Astrocyte (in vitro differentiated cells and primary cell): ENCODE measurements around the gene EXD3. TPM values are rescaled to one million over a fixed set of nuclear protein-coding genes. Genes with fewer than 3 reads are reported as not detected.

Experiments
- DNase-seq: peaks from one replicate; pipeline ENCODE4 v3.0.0-alpha.2; 2010; ENCODE audit warnings: low read depth
- FAIRE-seq: peaks from 2 replicates; lab custom pipeline; 2011; peaks lifted over from hg19 to GRCh38; lab: Jason Lieb, UNC
- H2AFZ ChIP-seq: 2 replicates; pipeline ENCODE4 v1.6.0; 2012; ENCODE audit warnings: low read depth, low read length, inconsistent platforms
- H3K27ac ChIP-seq: 2 replicates; pipeline ENCODE4 v1.5.1; 2011; ENCODE audit warnings: low read depth, low read length, inconsistent platforms
- H3K27me3 ChIP-seq: 2 replicates; pipeline ENCODE4 v1.6.0; 2011; ENCODE audit warnings: low read length, inconsistent platforms; ENCODE audit not compliant: insufficient read depth
- H3K36me3 ChIP-seq: 2 replicates; pipeline ENCODE4 v1.5.1; 2011; ENCODE audit warnings: low read length, inconsistent platforms; ENCODE audit not compliant: insufficient read depth
- H3K4me1 ChIP-seq: 2 replicates; pipeline ENCODE4 v1.5.1; 2011; ENCODE audit warnings: low read length, inconsistent platforms; ENCODE audit not compliant: insufficient read depth
- H3K4me2 ChIP-seq: 2 replicates; pipeline ENCODE4 v1.6.0; 2012; ENCODE audit warnings: low read length, inconsistent platforms
- H3K4me3 ChIP-seq: 2 replicates; pipeline ENCODE4 v1.5.1; 2011; ENCODE audit warnings: low read depth, mild to moderate bottlenecking, low read length, inconsistent platforms; ENCODE audit not compliant: insufficient read depth
- H3K79me2 ChIP-seq: 2 replicates; pipeline ENCODE4 v1.6.0; 2012; ENCODE audit warnings: mild to moderate bottlenecking, low read length, inconsistent platforms; ENCODE audit not compliant: insufficient read depth
- H3K9ac ChIP-seq: 2 replicates; pipeline ENCODE4 v1.6.0; 2012; ENCODE audit warnings: mild to moderate bottlenecking, low read length, inconsistent platforms
- H3K9me3 ChIP-seq: 2 replicates; pipeline ENCODE4 v1.5.1; 2012; ENCODE audit warnings: low read depth, mild to moderate bottlenecking, low read length, inconsistent platforms; ENCODE audit not compliant: insufficient read depth
- H4K20me1 ChIP-seq: 2 replicates; pipeline ENCODE4 v1.6.0; 2012; ENCODE audit warnings: low read length, inconsistent platforms; ENCODE audit not compliant: insufficient read depth
- H3K27ac Mint-ChIP-seq: one replicate; pipeline ENCODE4 v1.8.0; 2021; ENCODE audit warnings: mild to moderate bottlenecking, mixed read lengths; ENCODE audit not compliant: unreplicated experiment
- H3K27me3 Mint-ChIP-seq: one replicate; pipeline ENCODE4 v1.8.0; 2021; ENCODE audit warnings: low read depth, mixed read lengths; ENCODE audit not compliant: unreplicated experiment
- H3K36me3 Mint-ChIP-seq: one replicate; pipeline ENCODE4 v1.8.0; 2021; ENCODE audit warnings: low read depth, mixed read lengths; ENCODE audit not compliant: unreplicated experiment
- H3K4me1 Mint-ChIP-seq: one replicate; pipeline ENCODE4 v1.8.0; 2021; ENCODE audit warnings: low read depth, mixed read lengths; ENCODE audit not compliant: unreplicated experiment
- H3K4me3 Mint-ChIP-seq: one replicate; pipeline ENCODE4 v1.8.0; 2021; ENCODE audit warnings: mild to moderate bottlenecking, moderate library complexity, mixed read lengths; ENCODE audit not compliant: unreplicated experiment
- H3K9me3 Mint-ChIP-seq: one replicate; pipeline ENCODE4 v1.8.0; 2021; ENCODE audit warnings: mild to moderate bottlenecking, mixed read lengths; ENCODE audit not compliant: unreplicated experiment
- CTCF ChIP-seq: IDR thresholded peaks from 2 replicates; pipeline ENCODE4 v1.5.1; 2011; ENCODE audit warnings: low read depth, mild to moderate bottlenecking, inconsistent platforms, low read length, moderate library complexity; ENCODE audit not compliant: insufficient read depth
- EZH2 ChIP-seq: IDR thresholded peaks from 2 replicates; pipeline ENCODE4 v1.6.1; 2012; ENCODE audit warnings: mild to moderate bottlenecking, low read length, inconsistent platforms; ENCODE audit not compliant: insufficient read depth
- total RNA-seq: library from RNA; stranded (reverse); gene quantifications from 2 replicates; pipeline ENCODE4 v1.2.1, GENCODE V29; 2021

The EXD3 gene
- total RNA-seq, 1 donor from 2014 or later = 8.5 TPM

- FAIRE-seq (no peak), DNase-seq (no peak)
- Histone ChIP-seq H4K20me1 (no peaks in the 10 kb centered on the region), H3K9ac (no peak overlapping the region), H3K4me2 (no peak overlapping the region), H3K27me3 (no peaks in the 10 kb centered on the region), H2AFZ (no peak overlapping the region), H3K36me3 (no peaks in the 10 kb centered on the region), H3K9me3 (no peaks in the 10 kb centered on the region), H3K4me3 (no peak overlapping the region), H3K27ac (no peak overlapping the region), H3K4me1 (peaks cover 13% of the 10 kb centered on the region), H3K79me2 (no peaks in the 10 kb centered on the region)
- peaks cover 2% of the 10 kb centered on the region for H3K27me3 Mint-ChIP-seq
- H3K36me3 Mint-ChIP-seq = no peaks in the 10 kb centered on the region
- H3K4me3 Mint-ChIP-seq = no peak overlapping the region
- no peaks in the 10 kb centered on the region for H3K9me3 Mint-ChIP-seq
- no peak for TF ChIP-seq CTCF
- TF ChIP-seq EZH2 = no peak
- H3K27ac Mint-ChIP-seq = no peak overlapping the region
- no peaks in the 10 kb centered on the region for H3K4me1 Mint-ChIP-seq
Observed at GRCh38 chr9:137307255-137308056, 115.5 kb downstream of the EXD3 start.

- Mint-ChIP-seq H3K4me3 (no peak overlapping the region), H3K36me3 (no peaks in the 10 kb centered on the region), H3K27ac (no peak overlapping the region), H3K4me1 (no peaks in the 10 kb centered on the region), H3K27me3 (peaks cover 2% of the 10 kb centered on the region), H3K9me3 (no peaks in the 10 kb centered on the region)
- H3K4me2 ChIP-seq = no peak overlapping the region
- H2AFZ ChIP-seq = no peak overlapping the region
- TF ChIP-seq EZH2 (no peak), CTCF (no peak)
- FAIRE-seq (no peak), DNase-seq (no peak)
- no peaks in the 10 kb centered on the region for H3K36me3 ChIP-seq
- no peaks in the 10 kb centered on the region for H4K20me1 ChIP-seq
- no peak overlapping the region for H3K4me3 ChIP-seq
- H3K27me3 ChIP-seq = no peaks in the 10 kb centered on the region
- no peaks in the 10 kb centered on the region for H3K9me3 ChIP-seq
- no peaks in the 10 kb centered on the region for H3K79me2 ChIP-seq
- H3K4me1 ChIP-seq = peaks cover 13% of the 10 kb centered on the region
- H3K27ac ChIP-seq = no peak overlapping the region
- no peak overlapping the region for H3K9ac ChIP-seq
Observed at GRCh38 chr9:137306850-137307254, 116.1 kb downstream of the EXD3 start.
